ENCODE results near the gene CHMP2B.
"Not testable (repeated sequence)": the region's sequence is repeated elsewhere in the genome, so short reads cannot be mapped to it uniquely, and the experiment has no call there.

The CHMP2B gene

GRCh38 chr3:87236093-87236492 lies 9.0 kb downstream of the CHMP2B start:
- DNase-seq, result no peak

GRCh38 chr3:87246662-87247429 lies 19.7 kb downstream of the CHMP2B start:
- DNase-seq, result no peak

DNA sequence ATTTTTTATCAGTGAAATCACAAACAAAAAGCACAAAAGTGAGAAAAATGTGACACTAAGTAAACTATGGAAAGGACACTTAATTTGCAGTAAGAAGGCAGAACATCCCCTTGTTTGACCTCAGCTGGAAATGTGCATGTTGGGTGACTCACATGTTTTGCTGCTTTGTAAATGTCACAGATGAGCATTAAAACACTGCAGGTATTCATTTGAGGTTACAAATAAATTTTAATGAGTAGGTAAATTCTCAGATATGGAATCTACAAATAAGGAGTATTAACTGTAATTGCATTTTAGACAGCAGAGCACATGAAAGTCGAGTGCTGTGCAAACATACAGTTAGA lies 20.3 kb downstream of the CHMP2B start:
- DNase-seq, result no peak

DNA sequence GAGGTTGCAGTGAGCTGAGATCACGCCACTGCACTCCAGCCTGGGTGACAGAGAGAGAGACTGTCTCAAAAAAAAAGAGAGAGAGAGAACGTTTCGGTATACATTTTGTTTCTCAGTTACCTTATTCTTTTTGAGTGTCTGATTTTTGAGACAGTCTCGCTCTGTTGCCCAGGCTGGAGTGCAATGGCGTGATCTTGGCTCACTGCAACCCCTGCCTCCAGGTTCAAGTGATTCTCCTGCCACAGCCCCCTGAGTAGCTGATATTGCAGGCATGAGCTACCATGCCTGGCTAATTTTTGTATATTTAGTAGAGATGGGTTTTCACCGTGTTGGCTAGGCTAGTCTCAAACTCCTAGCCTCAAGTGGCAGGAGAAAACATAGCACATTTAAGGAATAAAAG lies 21.1 kb downstream of the CHMP2B start:
- not testable (repeated sequence) for DNase-seq

GRCh38 chr3:87248831-87249230 lies 21.7 kb downstream of the CHMP2B start:
- no peak for DNase-seq

GRCh38 chr3:87250009-87250408 lies 22.9 kb downstream of the CHMP2B start:
- no peak for DNase-seq

DNA sequence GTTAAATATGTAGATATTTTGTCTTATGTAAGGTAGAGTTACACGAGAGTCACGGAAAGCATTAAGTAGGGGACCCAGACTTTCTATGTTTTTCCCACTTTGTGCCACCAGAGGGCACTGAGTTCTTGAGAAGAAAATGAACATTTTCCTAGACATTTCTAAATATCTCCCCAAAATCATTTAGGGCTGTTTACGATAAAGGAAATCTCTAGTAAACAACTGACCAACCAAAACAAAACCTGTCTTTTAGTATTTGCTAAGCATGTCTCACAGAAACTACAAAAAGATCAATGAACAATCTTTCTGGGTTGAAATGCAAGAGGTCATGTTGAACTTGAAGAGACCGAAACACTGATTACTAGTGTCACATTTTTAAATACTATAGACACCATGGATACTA lies 33.2 kb downstream of the CHMP2B start:
- peak; percentile 35 for DNase-seq

GRCh38 chr3:87261925-87262324 lies 34.8 kb downstream of the CHMP2B start:
- DNase-seq, result no peak

DNA sequence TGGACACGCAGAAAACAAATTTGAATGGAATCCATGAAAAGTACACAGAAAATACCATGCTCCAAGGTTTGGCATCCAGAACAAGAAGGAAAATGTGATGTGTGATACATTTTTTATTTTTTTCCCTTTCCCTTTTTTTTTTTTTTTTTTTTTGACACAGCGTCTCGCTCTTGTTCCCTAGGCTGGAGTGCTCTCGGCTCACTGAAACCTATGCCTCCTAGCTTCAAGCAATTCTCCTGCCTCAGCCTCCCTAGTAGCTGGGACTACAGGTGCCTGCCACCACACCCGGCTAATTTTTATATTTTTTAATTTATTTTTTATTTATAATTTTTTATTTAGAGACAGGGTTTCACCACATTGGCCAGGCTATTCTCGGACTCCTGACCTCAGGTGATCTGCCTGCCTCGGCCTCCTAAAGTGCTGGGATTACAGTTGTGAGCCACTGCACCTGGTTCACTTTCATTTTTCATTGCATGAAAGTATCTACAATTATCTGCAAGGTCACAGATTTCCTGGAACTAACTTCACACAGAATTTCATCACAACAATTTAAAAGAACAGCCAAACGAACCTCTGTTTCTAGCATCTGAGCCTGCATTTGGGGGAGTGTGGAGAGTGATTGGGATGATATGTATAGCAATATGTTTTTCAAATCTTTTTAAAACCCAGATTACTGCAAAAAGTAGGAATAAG lies 41.0 kb downstream of the CHMP2B start:
- no peak for DNase-seq

- no peak for DNase-seq
These were observed 41.6 kb downstream of the CHMP2B start for GRCh38 chr3:87268646-87269211.

DNA sequence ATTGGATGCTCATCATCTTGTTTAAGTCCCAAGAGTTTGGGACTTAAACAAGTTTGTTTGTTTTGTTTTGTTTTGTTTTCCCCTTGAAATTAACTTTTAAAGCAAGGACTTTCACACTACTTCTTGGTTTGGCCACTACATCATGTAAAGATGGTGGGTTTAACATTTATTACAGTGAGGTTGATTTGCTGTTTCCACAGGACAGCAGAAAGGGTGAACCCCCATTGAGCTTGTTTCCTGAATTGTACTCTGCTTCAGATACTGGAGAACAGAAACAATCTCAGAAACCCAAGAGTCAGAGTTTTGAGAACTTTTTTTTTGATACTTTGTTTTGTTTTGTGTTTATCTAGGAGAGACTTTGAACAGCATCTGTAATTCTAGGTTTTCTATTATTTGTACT lies 42.6 kb downstream of the CHMP2B start:
- no peak for DNase-seq

DNA sequence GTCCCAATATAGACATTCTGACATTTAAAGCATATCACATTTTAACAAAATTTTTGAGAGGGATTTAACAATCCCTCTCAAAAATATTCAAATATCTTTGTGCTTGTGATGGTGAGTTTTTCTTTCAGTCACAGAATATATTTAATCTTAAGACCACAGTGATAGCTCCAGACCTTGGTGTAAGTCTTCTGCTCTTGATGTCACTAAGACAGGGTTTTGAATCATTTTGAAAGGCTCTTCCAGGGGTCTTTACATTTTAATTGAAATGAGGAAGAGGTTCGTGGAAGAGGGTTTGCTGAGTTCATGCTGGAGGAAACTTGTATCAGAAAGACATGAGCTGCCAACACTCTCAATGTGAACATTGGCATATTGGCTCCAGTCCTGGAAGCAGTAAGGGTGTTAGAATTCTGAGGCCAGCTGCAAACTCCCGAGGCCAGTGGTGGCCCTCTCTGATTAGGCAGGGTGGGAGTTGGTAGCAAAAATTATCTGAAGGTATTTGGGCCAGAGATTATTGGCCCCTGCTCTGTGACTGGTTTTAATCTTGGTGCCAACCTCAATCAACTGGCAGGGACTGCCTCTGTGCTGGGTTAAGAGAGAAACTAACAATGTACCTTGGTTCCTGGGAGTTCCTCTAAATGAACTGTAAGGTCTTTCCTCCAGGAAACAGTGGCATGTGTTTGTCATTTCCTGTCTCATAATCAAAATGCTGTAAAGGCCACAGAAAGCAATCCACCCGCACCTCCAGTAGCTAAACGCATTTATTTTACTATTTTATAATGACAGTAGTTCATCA lies 44.0 kb downstream of the CHMP2B start:
- peak; percentile 7 for DNase-seq

DNA sequence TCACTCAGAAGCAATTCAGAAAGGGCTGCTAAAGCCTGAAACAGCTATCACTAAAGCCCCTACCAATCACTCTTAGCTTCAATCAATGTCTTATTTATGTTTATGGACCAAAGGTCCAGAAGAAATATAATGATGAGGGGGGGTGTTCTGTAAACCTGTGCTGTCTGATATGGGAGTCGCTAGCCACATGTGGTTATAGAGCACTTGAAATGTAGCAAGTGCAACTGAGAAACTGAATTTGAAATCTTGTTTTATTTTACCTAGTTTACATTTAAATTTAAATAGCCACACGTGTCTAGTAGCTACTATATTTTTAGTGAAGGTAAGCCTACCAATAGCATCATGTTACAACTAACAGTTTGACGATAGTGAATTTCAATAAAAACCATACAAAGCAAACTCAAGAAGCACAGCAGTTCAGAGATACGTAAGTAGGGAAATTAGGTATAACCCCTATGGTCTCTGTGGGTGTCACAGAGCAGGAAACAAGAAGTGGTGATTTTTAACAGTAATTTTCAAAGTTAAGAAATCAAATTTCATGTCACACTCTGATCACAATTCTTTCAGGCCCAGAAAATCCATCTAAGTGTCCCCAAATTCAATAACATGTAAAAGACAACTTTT lies 45.7 kb downstream of the CHMP2B start:
- DNase-seq, result no peak

DNA sequence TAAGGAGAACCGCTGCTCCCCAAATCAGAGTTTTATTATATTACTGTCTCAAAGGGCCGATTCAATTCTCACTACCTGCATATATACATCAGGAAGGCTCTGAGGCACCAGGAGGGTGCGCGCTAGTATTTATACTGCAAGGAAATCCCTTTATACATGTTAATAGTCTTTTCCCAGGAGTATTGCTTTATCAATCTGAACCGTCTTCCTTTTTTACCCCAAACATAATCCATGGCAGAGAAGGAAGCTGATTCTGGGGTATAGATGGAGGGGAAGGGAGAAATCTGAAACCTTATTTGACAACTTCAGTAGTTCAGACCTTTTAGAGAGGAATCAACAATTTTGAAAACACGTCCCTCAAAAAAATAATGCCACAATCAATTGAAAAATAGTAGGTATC lies 49.4 kb downstream of the CHMP2B start, which contains the start of gene POU1F1:
POU1F1 (minus strand) TSS at position 101 of the 400 bp plus-strand sequence. CDS start 122 bp downstream, outside the sequence.
- no peak for DNase-seq

DNA sequence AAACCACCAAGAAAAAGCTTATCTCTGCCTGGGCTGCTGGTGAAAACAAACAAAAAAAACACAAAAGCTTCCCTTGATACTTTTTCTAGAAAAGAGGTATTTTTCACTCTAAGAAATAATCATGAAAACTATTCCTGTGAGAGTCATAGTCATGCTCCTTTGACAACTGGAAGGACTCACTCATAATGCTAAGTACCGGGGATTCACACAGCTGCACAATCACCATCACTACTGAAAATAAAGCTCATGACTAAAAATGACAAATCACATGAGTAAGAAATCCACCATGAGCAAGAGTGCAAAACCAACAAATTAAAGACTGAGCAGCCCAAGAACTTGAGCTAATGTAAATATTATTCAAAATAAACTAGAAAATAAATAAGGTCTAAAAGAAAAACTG lies 59.9 kb downstream of the CHMP2B start:
- DNase-seq, result no peak

- no peak for DNase-seq
These were observed 61.3 kb downstream of the CHMP2B start for GRCh38 chr3:87288446-87288845.

- DNase-seq, result peak; percentile 42
These were observed 71.1 kb downstream of the CHMP2B start for GRCh38 chr3:87298111-87298718.

DNA sequence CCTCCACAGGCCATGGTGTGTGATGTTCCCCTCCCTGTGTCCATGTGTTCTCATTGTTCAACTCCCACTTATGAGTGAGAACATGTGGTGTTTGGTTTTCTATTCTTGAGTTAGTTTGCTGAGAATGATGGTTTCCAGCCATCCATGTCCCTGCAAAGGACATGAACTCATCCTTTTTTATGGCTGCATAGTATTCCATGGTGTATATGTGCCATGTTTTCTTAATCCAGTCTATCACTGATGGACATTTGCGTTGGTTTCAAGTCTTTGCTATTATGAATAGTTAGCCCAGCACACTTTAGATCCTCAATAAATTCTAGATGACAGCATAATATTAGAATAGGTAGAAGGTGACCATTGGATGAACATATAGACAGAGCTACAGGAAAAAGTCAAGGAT lies 77.9 kb downstream of the CHMP2B start:
- DNase-seq, result not testable (repeated sequence)
